Activated CD8-positive, alpha-beta memory T cell treated with anti-CD3 and anti-CD28 coated beads, Interleukin-2, amount 50 U/mL, for 4 hours (primary cell): ENCODE measurements around the gene THRB.

Experiments
- DNase-seq: peaks from one replicate; pipeline ENCODE4 v3.0.0-alpha.2; 2020

THRB gene

GRCh38 chr3:24211381-24211780 is 283.3 kb downstream of the THRB start:
- DNase-seq, result no peak

- DNase-seq, result no peak
These were observed 292.6 kb downstream of the THRB start for GRCh38 chr3:24202071-24202470.

- DNase-seq, result no peak
These were observed 293.3 kb downstream of the THRB start for GRCh38 chr3:24201301-24201700.

GRCh38 chr3:24199775-24200247 is 294.8 kb downstream of the THRB start:
- no peak for DNase-seq

GRCh38 chr3:24199300-24199699 is 295.4 kb downstream of the THRB start:
- no peak for DNase-seq

GRCh38 chr3:24198728-24199127 is 295.9 kb downstream of the THRB start:
- DNase-seq, result no peak

GRCh38 chr3:24197809-24198208 is 296.8 kb downstream of the THRB start:
- DNase-seq, result no peak

- DNase-seq, result no peak
These were observed 298.1 kb downstream of the THRB start for GRCh38 chr3:24196526-24196925.

GRCh38 chr3:24195504-24196230 is 299.0 kb downstream of the THRB start:
- DNase-seq, result no peak

GRCh38 chr3:24192469-24193056 is 302.1 kb downstream of the THRB start:
- no peak for DNase-seq

- no peak for DNase-seq
These were observed 302.7 kb downstream of the THRB start for GRCh38 chr3:24191801-24192403.

- DNase-seq, result no peak
These were observed 304.4 kb downstream of the THRB start for GRCh38 chr3:24190256-24190655.

- peak; percentile 15 for DNase-seq
These were observed 308.8 kb downstream of the THRB start for GRCh38 chr3:24185738-24186384.

- no peak for DNase-seq
These were observed 310.0 kb downstream of the THRB start for GRCh38 chr3:24184528-24185176.

- DNase-seq, result no peak
These were observed 311.9 kb downstream of the THRB start for GRCh38 chr3:24182756-24183155.

- no peak for DNase-seq
These were observed 313.4 kb downstream of the THRB start for GRCh38 chr3:24181256-24181655.

- no peak for DNase-seq
These were observed 314.0 kb downstream of the THRB start for GRCh38 chr3:24180616-24181015.

GRCh38 chr3:24177201-24177600 is 317.4 kb downstream of the THRB start:
- DNase-seq, result no peak

GRCh38 chr3:24174614-24175013 is 320.0 kb downstream of the THRB start:
- DNase-seq, result no peak

GRCh38 chr3:24168977-24169376 is 325.7 kb downstream of the THRB start:
- no peak for DNase-seq

- DNase-seq, result no peak
These were observed 327.2 kb downstream of the THRB start for GRCh38 chr3:24167429-24167828.

GRCh38 chr3:24166515-24166914 is 328.1 kb downstream of the THRB start:
- DNase-seq, result no peak

- DNase-seq, result no peak
These were observed 329.1 kb downstream of the THRB start for GRCh38 chr3:24165603-24165982.
